Islet of Langerhans (tissue), 1 donor: Measurements from ENCODE around the gene LCK.
"Not testable (repeated sequence)": the region's sequence is repeated elsewhere in the genome, so short reads cannot be mapped to it uniquely, and the experiment has no call there.

Source experiments
- FAIRE-seq: peaks from one replicate; lab custom pipeline; 2011; peaks lifted over from hg19 to GRCh38; lab: Jason Lieb, UNC

The LCK gene

GRCh38 chr1:32240140-32240951, 10.7 kb upstream of the LCK start:
- no peak for FAIRE-seq

- no peak for FAIRE-seq
These were observed 9.9 kb upstream of the LCK start for GRCh38 chr1:32241001-32241763.

GRCh38 chr1:32242341-32242851, 8.7 kb upstream of the LCK start:
- no peak for FAIRE-seq

- FAIRE-seq, result no peak
These were observed 4.2 kb upstream of the LCK start, which contains the start of gene FAM167B for GRCh38 chr1:32246888-32247273. Gene FAM167B (plus strand): TSS chr1:32247222. CDS start chr1:32247422, 200 bp downstream.

- no peak for FAIRE-seq
These were observed 3.6 kb upstream of the LCK start for GRCh38 chr1:32247452-32247851.

- FAIRE-seq, result no peak
These were observed 2.8 kb upstream of the LCK start for GRCh38 chr1:32247983-32248889.

GRCh38 chr1:32249831-32250525, 1.1 kb upstream of the LCK start:
- no peak for FAIRE-seq

GRCh38 chr1:32255072-32256071, 4.3 kb downstream of the LCK start:
- FAIRE-seq, result no peak

- no peak for FAIRE-seq
These were observed 5.6 kb downstream of the LCK start for GRCh38 chr1:32256473-32257226.

- no peak for FAIRE-seq
These were observed 6.1 kb downstream of the LCK start for GRCh38 chr1:32257227-32257508.

- FAIRE-seq, result not testable (repeated sequence)
These were observed 12.2 kb downstream of the LCK start for GRCh38 chr1:32263236-32263593.

GRCh38 chr1:32263744-32264143, 12.7 kb downstream of the LCK start:
- FAIRE-seq, result no peak

DNA sequence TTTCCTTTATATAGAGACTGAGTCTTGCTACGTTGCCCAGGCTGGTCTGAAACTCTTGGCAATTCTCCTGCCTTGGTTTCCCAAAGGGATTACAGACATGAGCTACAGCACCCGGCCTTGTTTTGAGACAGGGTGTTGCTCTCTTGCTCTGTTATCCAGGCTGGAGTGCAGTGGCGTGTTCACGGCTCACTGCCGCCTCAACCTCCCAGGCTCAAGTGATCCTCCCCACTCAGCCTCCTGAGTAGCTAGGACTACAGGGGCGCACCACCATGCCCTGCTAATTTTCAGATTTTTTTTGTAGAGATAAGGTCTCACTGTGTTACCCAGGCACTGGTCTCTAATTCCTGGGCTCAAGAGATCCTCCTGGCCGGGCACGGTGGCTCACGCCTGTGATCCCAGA, 14.8 kb downstream of the LCK start:
- FAIRE-seq, result no peak

- no peak for FAIRE-seq
These were observed 16.0 kb downstream of the LCK start for GRCh38 chr1:32266921-32267591.

DNA sequence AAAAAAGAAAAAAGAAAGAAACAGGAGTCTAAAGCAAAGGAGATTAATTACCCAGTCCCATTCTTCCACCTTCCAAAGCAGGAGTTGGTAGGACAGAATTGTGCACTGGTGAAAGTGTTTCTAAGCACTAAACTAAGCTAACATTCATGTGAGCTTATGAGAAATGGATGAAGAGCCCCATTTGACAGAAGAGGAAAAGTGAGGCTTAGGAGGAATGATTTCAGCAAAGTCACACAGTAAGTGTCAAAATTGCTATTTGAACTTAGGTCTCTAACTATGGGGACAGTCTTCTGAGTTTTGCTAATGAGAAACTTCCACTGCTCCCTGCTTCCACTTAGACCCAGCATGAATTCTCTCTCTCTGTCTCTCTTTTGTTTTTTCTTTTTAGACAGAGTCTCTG, 18.7 kb downstream of the LCK start:
- FAIRE-seq, result no peak

- FAIRE-seq, result no peak
These were observed 21.7 kb downstream of the LCK start for GRCh38 chr1:32272557-32273390.

GRCh38 chr1:32273391-32274208, 22.5 kb downstream of the LCK start:
- no peak for FAIRE-seq
